GM20000 (cell line): ENCODE results near the gene CADPS2.

ENCODE experiments used
- DNase-seq: peaks from one replicate; pipeline ENCODE4 v3.0.0; 2012; ENCODE audit warnings: low spot score
- CTCF ChIP-seq: IDR thresholded peaks from 2 replicates; pipeline ENCODE4 v1.5.1; 2012; ENCODE audit warnings: mild to moderate bottlenecking, control low read depth; ENCODE audit errors: extremely low read depth, missing control alignments

CADPS2 gene

DNA sequence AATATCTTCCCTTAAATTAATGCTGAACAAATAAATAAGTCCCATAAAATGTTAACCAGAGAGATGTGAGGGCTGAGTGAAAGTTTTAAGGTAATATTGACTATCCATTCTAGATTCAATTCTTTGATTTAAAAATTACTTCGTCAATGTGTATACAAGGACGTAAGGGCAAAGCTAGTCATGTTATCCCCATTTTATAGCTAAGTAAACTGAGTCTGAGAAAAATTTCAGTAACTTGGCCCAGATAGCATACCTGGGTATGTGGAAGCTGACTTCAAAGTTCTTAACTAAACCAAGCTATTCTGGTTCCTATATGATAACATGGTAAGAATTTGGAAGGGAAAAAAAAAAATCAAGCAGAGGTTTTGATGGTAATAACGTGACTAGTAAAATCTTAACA lies 72.4 kb downstream of the CADPS2 start:
- TF ChIP-seq CTCF = no peak
- DNase-seq = no peak

GRCh38 chr7:122803851-122804250 lies 82.4 kb downstream of the CADPS2 start:
- no peak for DNase-seq
- TF ChIP-seq CTCF = no peak

DNA sequence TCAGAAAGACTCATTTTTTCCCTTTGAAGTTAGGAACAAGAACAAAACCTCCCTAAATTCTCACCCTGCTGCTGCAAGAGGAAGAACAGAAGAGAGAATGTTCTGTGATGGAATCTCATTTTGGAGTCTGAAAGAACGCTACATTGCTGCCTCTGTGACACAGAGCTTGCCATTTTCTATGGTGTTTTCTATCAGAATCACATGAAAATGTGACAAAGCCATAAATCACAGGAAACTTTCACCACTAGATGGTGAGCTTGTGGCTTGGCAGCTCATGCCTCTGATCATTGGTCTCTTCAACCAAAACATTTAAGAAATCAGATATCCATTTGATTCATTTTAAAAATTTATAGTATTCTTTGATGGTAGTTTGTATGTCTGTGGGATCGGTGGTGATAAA lies 82.9 kb downstream of the CADPS2 start:
- TF ChIP-seq CTCF = no peak
- DNase-seq = peak; percentile 3

GRCh38 chr7:122802301-122802751 lies 83.9 kb downstream of the CADPS2 start:
- DNase-seq = no peak
- TF ChIP-seq CTCF = no peak

GRCh38 chr7:122791959-122792545 lies 94.2 kb downstream of the CADPS2 start:
- DNase-seq = no peak

DNA sequence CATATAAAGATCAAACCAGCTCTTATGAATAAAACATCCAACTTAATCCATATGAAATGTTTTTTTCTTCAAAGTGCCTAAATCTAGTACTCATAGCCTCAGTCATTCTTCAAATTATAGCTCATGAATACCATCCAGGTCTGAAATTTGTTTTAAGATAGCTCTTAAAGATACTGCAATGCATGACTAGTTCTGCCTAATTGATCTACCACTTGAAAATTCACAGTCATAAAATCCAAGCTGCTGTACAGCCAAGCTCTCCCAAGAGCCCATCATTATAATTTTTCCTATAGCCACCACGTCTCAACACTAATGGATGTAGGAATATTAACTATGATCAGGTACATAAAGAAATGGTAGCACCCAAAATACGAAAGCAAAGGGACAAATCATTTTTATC lies 95.7 kb downstream of the CADPS2 start:
- no peak for DNase-seq
- TF ChIP-seq CTCF = no peak

More at GRCh38 chr7:122791959-122792545, 94.2 kb downstream of the CADPS2 start:
- no peak for TF ChIP-seq CTCF

DNA sequence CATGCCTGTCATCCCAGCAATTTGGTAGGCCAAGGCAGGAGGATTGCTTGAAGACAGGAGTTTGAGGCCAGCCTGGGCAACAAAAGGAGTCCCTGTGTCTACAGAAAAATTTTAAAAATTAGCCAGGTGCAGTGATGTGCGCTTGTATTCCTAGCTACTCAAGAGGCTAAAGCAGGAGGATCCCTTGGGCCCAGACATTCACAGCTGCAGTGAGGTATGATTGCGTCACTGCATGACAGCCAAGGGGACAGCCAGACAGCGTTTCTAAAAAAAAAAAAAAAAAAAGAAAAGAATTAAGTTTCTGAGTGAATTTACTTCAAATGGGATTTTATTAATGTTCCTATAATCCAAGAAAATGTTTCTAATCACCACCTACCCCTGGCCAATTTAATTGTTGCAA lies 96.1 kb downstream of the CADPS2 start:
- TF ChIP-seq CTCF = no peak
- no peak for DNase-seq
